Gastroesophageal sphincter (tissue), 4 donors: ENCODE data around the gene ISCA2. TPM values are rescaled to one million over a fixed set of nuclear protein-coding genes. Genes with fewer than 3 reads are reported as not detected.

Source experiments
- ATAC-seq: fragments of 150-250 bp; one replicate; pipeline ENCODE4 v1.9.1; 2016; ENCODE audit warnings: mild to moderate bottlenecking, moderate library complexity
- H3K27ac ChIP-seq, 4 donors: fragments of 200-600 bp; sonication (generic) in 3 of 4; 1 replicate in 3 of 4; 2 replicates in 1 of 4; pipeline ENCODE4 v1.5.1; 2016 to 2019
- H3K27me3 ChIP-seq: fragments of 200-600 bp; sonication (generic); one replicate; pipeline ENCODE4 v1.5.1; 2019
- H3K36me3 ChIP-seq, 2 donors: fragments of 200-600 bp; sonication (generic); one replicate each; pipeline ENCODE4 v1.5.1; 2019; ENCODE audit warnings: control low read depth in 1 of 2
- H3K4me1 ChIP-seq, 3 donors: fragments of 200-600 bp; sonication (generic); 1 replicate in 2 of 3; 2 replicates in 1 of 3; pipeline ENCODE4 v1.5.1; 2016 to 2019; ENCODE audit warnings: control low read depth in 2 of 3
- H3K4me3 ChIP-seq, 2 donors: fragments of 200-600 bp; sonication (generic); one replicate each; pipeline ENCODE4 v1.5.1; 2019; ENCODE audit warnings: mild to moderate bottlenecking in 1 of 2, moderate library complexity in 1 of 2
- H3K9me3 ChIP-seq, 3 donors: fragments of 200-600 bp; sonication (generic); one replicate each; pipeline ENCODE4 v1.5.1; 2017 to 2019; ENCODE audit warnings: control low read depth in 2 of 3
- EP300 ChIP-seq: sonication (generic); formaldehyde crosslinking; IDR thresholded peaks from one replicate; pipeline ENCODE4 v1.6.1; 2017; ENCODE audit warnings: antibody characterized with exemption, mild to moderate bottlenecking
- POLR2A ChIP-seq, 2 donors: fragments of 450-650 bp; IDR thresholded peaks; one replicate each; pipeline ENCODE4 v1.6.1; 2017; ENCODE audit warnings: antibody characterized with exemption in 2 of 2, mild to moderate bottlenecking in 2 of 2, moderate library complexity in 1 of 2
- POLR2AphosphoS5 ChIP-seq: sonication (generic); formaldehyde crosslinking; IDR thresholded peaks from one replicate; pipeline ENCODE4 v1.6.1; 2017; ENCODE audit warnings: antibody characterized with exemption
- WGBS, 2 donors: methylation state at CpG; one replicate each; pipeline ENCODE4 v1.1.5; 2018; ENCODE audit warnings: low coverage in 1 of 2; 5-methylcytosine and 5-hydroxymethylcytosine counted together
- total RNA-seq, 4 donors: library from RNA; depleted of rRNA; stranded (reverse); fragments of >200 nt; gene quantifications; one replicate each; pipeline ENCODE4 v1.1.0, GENCODE V29; 2016
- TF ChIP-seq, protein P1 (sequence below), 4 experiments: fragments of 200-600 bp in 2 of 4; fragments of 450-650 bp in 2 of 4; sonication (generic) in 1 of 4; IDR thresholded peaks; one replicate each; pipeline ENCODE4 v1.5.1; 2017 to 2019; ENCODE audit warnings: antibody characterized with exemption in 4 of 4, mild to moderate bottlenecking in 2 of 4, moderate library complexity in 2 of 4

ISCA2 gene
- total RNA-seq, 4 donors from 2014 or later = 10.6 to 16.3 (median 10.9) TPM

- TF ChIP-seq, protein P1, sequence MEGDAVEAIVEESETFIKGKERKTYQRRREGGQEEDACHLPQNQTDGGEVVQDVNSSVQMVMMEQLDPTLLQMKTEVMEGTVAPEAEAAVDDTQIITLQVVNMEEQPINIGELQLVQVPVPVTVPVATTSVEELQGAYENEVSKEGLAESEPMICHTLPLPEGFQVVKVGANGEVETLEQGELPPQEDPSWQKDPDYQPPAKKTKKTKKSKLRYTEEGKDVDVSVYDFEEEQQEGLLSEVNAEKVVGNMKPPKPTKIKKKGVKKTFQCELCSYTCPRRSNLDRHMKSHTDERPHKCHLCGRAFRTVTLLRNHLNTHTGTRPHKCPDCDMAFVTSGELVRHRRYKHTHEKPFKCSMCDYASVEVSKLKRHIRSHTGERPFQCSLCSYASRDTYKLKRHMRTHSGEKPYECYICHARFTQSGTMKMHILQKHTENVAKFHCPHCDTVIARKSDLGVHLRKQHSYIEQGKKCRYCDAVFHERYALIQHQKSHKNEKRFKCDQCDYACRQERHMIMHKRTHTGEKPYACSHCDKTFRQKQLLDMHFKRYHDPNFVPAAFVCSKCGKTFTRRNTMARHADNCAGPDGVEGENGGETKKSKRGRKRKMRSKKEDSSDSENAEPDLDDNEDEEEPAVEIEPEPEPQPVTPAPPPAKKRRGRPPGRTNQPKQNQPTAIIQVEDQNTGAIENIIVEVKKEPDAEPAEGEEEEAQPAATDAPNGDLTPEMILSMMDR (IDR thresholded peaks at IDR 0.05) = no peak
- TF ChIP-seq EP300 = no peak
- no peak for ATAC-seq
- no peaks in the 10 kb centered on the region for H3K9me3 ChIP-seq
- no peaks in the 10 kb centered on the region for H3K27me3 ChIP-seq
- H3K4me3 ChIP-seq = no peak overlapping the region
- no peaks in the 10 kb centered on the region for H3K4me1 ChIP-seq
- 65 to 76% methylated on average over 4 to 8 of the region's 11 CpGs for WGBS, 2 donors
- H3K36me3 ChIP-seq = peaks cover 0 to 16% of the 10 kb centered on the region in 2 donors
- no peak overlapping the region for H3K27ac ChIP-seq
Measured at GRCh38 chr14:74538411-74539391, 45.1 kb downstream of the ISCA2 start.

GRCh38 chr14:74539503-74539902 is 45.9 kb downstream of the ISCA2 start:
- H3K36me3 ChIP-seq = peaks cover 0 to 16% of the 10 kb centered on the region in 2 donors
- no peak for ATAC-seq
- TF ChIP-seq, protein P1 (IDR thresholded peaks at IDR 0.05) = no peak

DNA sequence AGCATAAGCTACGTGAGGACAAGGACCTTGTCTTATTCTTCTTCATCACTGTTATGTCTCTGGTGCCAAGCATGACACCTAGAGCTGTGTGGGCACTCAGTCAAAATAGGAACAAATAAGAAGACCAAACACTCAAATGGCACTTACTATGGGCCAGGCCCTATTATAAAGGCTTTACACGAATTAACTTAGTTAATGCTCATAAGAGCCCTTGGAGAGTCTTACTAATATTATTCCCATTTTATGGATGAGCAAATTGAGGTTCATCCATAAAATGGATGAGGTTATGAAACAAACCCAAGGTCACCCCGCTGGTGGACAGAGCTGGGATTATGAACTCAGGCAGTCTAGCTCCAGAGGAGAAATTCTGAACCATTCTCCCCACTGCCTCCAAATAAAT is 47.7 kb downstream of the ISCA2 start:
- H3K4me3 ChIP-seq = no peak overlapping the region
- no peaks in the 10 kb centered on the region for H3K4me1 ChIP-seq
- TF ChIP-seq POLR2AphosphoS5 = no peak
- TF ChIP-seq EP300 = no peak
- TF ChIP-seq, protein P1 (IDR thresholded peaks at IDR 0.05) = no peak
- no peak for TF ChIP-seq POLR2A (IDR thresholded peaks at IDR 0.05)
- H3K27me3 ChIP-seq = no peaks in the 10 kb centered on the region
- 94 to 97% methylated on average over 2 to 3 of the region's 3 CpGs for WGBS, 2 donors
- H3K36me3 ChIP-seq = peaks cover 0 to 16% of the 10 kb centered on the region in 2 donors
- H3K9me3 ChIP-seq = no peaks in the 10 kb centered on the region
- no peak for ATAC-seq
- H3K27ac ChIP-seq = no peak overlapping the region

More at GRCh38 chr14:74539503-74539902, 45.9 kb downstream of the ISCA2 start:
- Histone ChIP-seq H3K27me3 (no peaks in the 10 kb centered on the region), H3K4me1 (no peaks in the 10 kb centered on the region), H3K9me3 (no peaks in the 10 kb centered on the region), H3K27ac (no peak overlapping the region), H3K4me3 (no peak overlapping the region)
- 40 to 85% methylated on average over 1 to 3 of the region's 4 CpGs for WGBS, 2 donors

DNA sequence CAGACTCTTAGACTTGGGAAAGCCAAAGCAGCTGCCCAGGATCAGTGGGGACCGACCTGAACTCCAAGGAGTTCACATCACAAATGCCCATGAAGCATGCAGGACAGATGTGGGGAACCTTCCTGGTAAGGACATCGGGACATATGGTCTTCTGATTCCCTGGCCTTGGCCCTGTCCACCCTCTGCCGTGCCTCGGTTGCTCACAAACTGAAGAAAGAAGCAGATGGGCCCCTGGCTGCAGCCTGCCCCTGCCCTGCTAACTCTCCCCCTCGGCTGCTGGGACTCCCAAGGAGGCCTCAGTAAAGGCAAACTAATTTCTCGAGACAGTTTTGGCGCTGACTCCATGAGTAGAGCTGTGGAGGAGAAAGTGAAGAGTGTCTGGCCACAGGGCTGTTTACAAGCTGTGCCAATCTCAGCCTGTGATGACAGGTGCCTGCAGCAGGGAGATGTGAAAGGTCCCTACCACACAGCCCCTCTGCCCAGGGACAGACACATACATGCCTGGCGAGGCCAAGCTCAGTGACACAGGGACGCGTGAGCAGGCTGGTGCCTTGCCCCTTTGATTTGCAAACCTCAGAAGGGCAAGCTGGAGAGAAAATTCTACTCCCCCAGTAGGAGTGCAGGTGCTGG is 48.6 kb downstream of the ISCA2 start:
- H3K27me3 ChIP-seq = no peaks in the 10 kb centered on the region
- H3K36me3 ChIP-seq = peaks cover 0 to 21% of the 10 kb centered on the region in 2 donors
- no peaks in the 10 kb centered on the region for H3K4me1 ChIP-seq
- no peak for ATAC-seq
- H3K27ac ChIP-seq = no peak overlapping the region
- no peak for TF ChIP-seq POLR2A (IDR thresholded peaks at IDR 0.05)
- TF ChIP-seq, protein P1 (IDR thresholded peaks at IDR 0.05) = no peak
- TF ChIP-seq EP300 = no peak
- no peak for TF ChIP-seq POLR2AphosphoS5
- WGBS, 2 donors = 55% methylated on average over 2 of the region's 10 CpGs; no CpG with 5 or more reads in 1 of the 2 donors
- no peaks in the 10 kb centered on the region for H3K9me3 ChIP-seq
- no peak overlapping the region for H3K4me3 ChIP-seq
